Testis (tissue), 2 donors: ENCODE measurements around the gene AGAP2.

ENCODE experiments used
- CTCF ChIP-seq, 3 experiments: fragments of 450-650 bp in 2 of 3; fragments of 200-600 bp in 1 of 3; sonication (generic) in 1 of 3; IDR thresholded peaks; one replicate each; pipeline ENCODE4 v1.5.1; 2016 to 2019; ENCODE audit warnings: antibody characterized with exemption in 3 of 3, mild to moderate bottlenecking in 2 of 3, moderate library complexity in 1 of 3
- POLR2A ChIP-seq: fragments of 450-650 bp; IDR thresholded peaks from one replicate; pipeline ENCODE4 v1.6.1; 2017; ENCODE audit warnings: antibody characterized with exemption, mild to moderate bottlenecking, moderate library complexity

GRCh38 chr12:57745485-57745881 lies 6.9 kb upstream of the AGAP2 start:
- TF ChIP-seq CTCF (IDR thresholded peaks at IDR 0.05): no peak
- TF ChIP-seq POLR2A: no peak
